Esophagus squamous epithelium (tissue), 4 donors: ENCODE data around the gene LRRC47.

ENCODE experiments used
- POLR2A ChIP-seq, 4 donors: fragments of 450-650 bp; IDR thresholded peaks; one replicate each; pipeline ENCODE4 v1.6.1; 2017; ENCODE audit warnings: antibody characterized with exemption in 4 of 4, mild to moderate bottlenecking in 4 of 4, moderate library complexity in 3 of 4
- TF ChIP-seq, protein P1 (sequence below), 6 experiments: fragments of 450-650 bp in 4 of 6; fragments of 200-600 bp in 2 of 6; sonication (generic) in 2 of 6; IDR thresholded peaks; one replicate each; pipeline ENCODE4 v1.5.1; 2016 to 2019; ENCODE audit warnings: antibody characterized with exemption in 6 of 6, mild to moderate bottlenecking in 4 of 6, moderate library complexity in 4 of 6

GRCh38 chr1:3841491-3841890 is 45.2 kb upstream of the LRRC47 start:
- TF ChIP-seq, protein P1, sequence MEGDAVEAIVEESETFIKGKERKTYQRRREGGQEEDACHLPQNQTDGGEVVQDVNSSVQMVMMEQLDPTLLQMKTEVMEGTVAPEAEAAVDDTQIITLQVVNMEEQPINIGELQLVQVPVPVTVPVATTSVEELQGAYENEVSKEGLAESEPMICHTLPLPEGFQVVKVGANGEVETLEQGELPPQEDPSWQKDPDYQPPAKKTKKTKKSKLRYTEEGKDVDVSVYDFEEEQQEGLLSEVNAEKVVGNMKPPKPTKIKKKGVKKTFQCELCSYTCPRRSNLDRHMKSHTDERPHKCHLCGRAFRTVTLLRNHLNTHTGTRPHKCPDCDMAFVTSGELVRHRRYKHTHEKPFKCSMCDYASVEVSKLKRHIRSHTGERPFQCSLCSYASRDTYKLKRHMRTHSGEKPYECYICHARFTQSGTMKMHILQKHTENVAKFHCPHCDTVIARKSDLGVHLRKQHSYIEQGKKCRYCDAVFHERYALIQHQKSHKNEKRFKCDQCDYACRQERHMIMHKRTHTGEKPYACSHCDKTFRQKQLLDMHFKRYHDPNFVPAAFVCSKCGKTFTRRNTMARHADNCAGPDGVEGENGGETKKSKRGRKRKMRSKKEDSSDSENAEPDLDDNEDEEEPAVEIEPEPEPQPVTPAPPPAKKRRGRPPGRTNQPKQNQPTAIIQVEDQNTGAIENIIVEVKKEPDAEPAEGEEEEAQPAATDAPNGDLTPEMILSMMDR (IDR thresholded peaks at IDR 0.05): no peak
- TF ChIP-seq POLR2A (IDR thresholded peaks at IDR 0.05): no peak
